Gastrocnemius medialis (tissue), 4 donors: ENCODE measurements around the gene LAMA4. TPM values are rescaled to one million over a fixed set of nuclear protein-coding genes. Genes with fewer than 3 reads are reported as not detected.

ENCODE experiments used
- ATAC-seq, 2 donors: fragments of 150-250 bp; one replicate each; pipeline ENCODE4 v1.9.1; 2016
- DNase-seq, 2 donors: peaks; one replicate each; pipeline ENCODE4 v3.0.0-alpha.2; 2019
- H3K27ac ChIP-seq, 4 donors: fragments of 200-600 bp; sonication (generic); 1 replicate in 1 of 4; 2 replicates in 3 of 4; pipeline ENCODE4 v1.5.1; 2016 to 2018; ENCODE audit warnings: mild to moderate bottlenecking in 2 of 4, moderate library complexity in 1 of 4
- H3K27me3 ChIP-seq, 3 donors: fragments of 200-600 bp; sonication (generic) in 2 of 3; 1 replicate in 1 of 3; 2 replicates in 2 of 3; pipeline versions ENCODE4 v1.5.1 to v1.6.0; 2016 to 2019; ENCODE audit warnings: mild to moderate bottlenecking in 1 of 3, moderate library complexity in 1 of 3
- H3K36me3 ChIP-seq, 2 donors: fragments of 200-600 bp; sonication (generic) in 1 of 2; one replicate each; pipeline ENCODE4 v1.5.1; 2017 to 2018
- H3K4me1 ChIP-seq, 2 donors: fragments of 200-600 bp; sonication (generic) in 1 of 2; one replicate each; pipeline ENCODE4 v1.5.1; 2016 to 2017; ENCODE audit warnings: mild to moderate bottlenecking in 2 of 2
- H3K4me3 ChIP-seq, 4 donors: fragments of 200-600 bp; sonication (generic) in 3 of 4; 1 replicate in 1 of 4; 2 replicates in 3 of 4; pipeline ENCODE4 v1.5.1; 2016 to 2019; ENCODE audit warnings: mild to moderate bottlenecking in 2 of 4
- H3K9me3 ChIP-seq, 3 donors: fragments of 200-600 bp; sonication (generic) in 2 of 3; 1 replicate in 1 of 3; 2 replicates in 2 of 3; pipeline ENCODE4 v1.5.1; 2016 to 2019
- POLR2A ChIP-seq, 2 donors: fragments of 450-650 bp; IDR thresholded peaks; one replicate each; pipeline ENCODE4 v1.6.1; 2017; ENCODE audit warnings: antibody characterized with exemption in 2 of 2, mild to moderate bottlenecking in 2 of 2, moderate library complexity in 2 of 2
- in situ Hi-C, 4 donors: fragments of 200-750 bp; cut with MboI; loops; one replicate each; pipeline versions ENCODE4 v1.15.0 to v1.8.0; 2017; ENCODE audit warnings: low sequenced_read_pairs in 4 of 4
- intact Hi-C: fragments of 100-400 bp; cut with DNase I; formaldehyde crosslinking; loops from one replicate; pipeline ENCODE4 v1.15.1; 2023; ENCODE audit warnings: low total_unique reads
- total RNA-seq, 4 donors: library from RNA; depleted of rRNA; stranded (reverse); fragments of >200 nt; gene quantifications; one replicate each; pipeline versions ENCODE4 v1.1.0 to v1.2.3, GENCODE V29; 2016
- TF ChIP-seq, protein P1 (sequence below), 5 experiments: fragments of 450-650 bp in 3 of 5; fragments of 200-600 bp in 2 of 5; sonication (generic) in 2 of 5; IDR thresholded peaks in 4 of 5; conservative IDR thresholded peaks in 1 of 5; 1 replicate in 4 of 5; 2 replicates in 1 of 5; pipeline ENCODE4 v1.5.1; 2016 to 2019; ENCODE audit warnings: antibody characterized with exemption in 5 of 5, mild to moderate bottlenecking in 3 of 5, moderate library complexity in 3 of 5

The LAMA4 gene
- total RNA-seq, 4 donors from 2014 or later = 4.4 to 19.1 (median 7.4) TPM

DNA sequence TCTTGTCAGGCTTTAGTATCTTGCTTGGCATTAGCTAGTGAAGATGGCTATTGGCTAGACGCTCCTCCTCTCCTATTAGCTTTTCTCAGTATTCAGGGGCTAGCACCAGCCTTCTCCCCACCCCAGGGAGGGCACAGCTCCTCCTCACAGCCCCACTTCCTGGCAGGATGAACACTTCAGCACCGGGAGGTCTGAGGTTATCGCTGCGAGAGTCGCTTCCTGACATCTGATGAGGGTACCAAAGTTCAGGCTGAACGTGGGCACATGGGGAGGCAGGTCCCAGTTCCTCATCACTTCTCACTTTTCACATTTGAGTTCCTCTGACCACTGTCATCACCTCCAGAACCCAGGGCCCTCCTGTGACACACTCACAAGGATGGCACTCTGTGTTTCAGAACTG, 66.6 kb downstream of the LAMA4 start:
- ATAC-seq (no peak), DNase-seq (no peak)
- no peaks in the 10 kb centered on the region for H3K4me1 ChIP-seq
- H3K4me3 ChIP-seq = no peak overlapping the region
- H3K9me3 ChIP-seq = no peaks in the 10 kb centered on the region
- no peaks in the 10 kb centered on the region for H3K36me3 ChIP-seq
- H3K27me3 ChIP-seq = no peaks in the 10 kb centered on the region
- TF ChIP-seq POLR2A (IDR thresholded peaks at IDR 0.05) = no peak
- TF ChIP-seq, protein P1, sequence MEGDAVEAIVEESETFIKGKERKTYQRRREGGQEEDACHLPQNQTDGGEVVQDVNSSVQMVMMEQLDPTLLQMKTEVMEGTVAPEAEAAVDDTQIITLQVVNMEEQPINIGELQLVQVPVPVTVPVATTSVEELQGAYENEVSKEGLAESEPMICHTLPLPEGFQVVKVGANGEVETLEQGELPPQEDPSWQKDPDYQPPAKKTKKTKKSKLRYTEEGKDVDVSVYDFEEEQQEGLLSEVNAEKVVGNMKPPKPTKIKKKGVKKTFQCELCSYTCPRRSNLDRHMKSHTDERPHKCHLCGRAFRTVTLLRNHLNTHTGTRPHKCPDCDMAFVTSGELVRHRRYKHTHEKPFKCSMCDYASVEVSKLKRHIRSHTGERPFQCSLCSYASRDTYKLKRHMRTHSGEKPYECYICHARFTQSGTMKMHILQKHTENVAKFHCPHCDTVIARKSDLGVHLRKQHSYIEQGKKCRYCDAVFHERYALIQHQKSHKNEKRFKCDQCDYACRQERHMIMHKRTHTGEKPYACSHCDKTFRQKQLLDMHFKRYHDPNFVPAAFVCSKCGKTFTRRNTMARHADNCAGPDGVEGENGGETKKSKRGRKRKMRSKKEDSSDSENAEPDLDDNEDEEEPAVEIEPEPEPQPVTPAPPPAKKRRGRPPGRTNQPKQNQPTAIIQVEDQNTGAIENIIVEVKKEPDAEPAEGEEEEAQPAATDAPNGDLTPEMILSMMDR (IDR thresholded peaks at IDR 0.05 in 4 of 5, conservative IDR thresholded peaks at IDR 0.05 in 1 of 5) = no peak
- H3K27ac ChIP-seq = no peak overlapping the region
- in situ Hi-C loops = loop anchor here in 2 of 4 donors (25.0 kb wide), 1 partner anchor 1725 kb away; no protein-coding TSS in a partner anchor
- intact Hi-C loops = no loop called here

DNA sequence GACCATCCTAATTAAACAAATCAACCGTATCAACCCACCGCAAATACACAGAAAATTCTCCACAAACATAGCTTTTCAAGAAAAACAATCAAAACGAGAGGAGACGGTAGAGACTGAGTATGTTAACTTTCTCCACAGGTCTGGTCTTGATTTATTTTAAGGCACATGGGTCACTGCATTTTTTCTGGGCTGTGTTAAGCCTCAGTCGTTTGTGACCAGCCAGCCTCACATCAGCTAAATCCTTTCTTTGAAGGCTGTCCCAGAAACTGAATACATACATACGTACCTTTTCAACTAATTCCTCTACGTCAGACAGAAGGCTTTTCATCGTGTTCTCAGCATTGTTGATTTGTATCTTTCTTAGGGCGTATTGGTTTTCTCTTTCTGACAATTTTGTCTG, 69.4 kb downstream of the LAMA4 start:
- ATAC-seq (no peak), DNase-seq (no peak)
- Histone ChIP-seq H3K9me3 (no peaks in the 10 kb centered on the region), H3K36me3 (no peaks in the 10 kb centered on the region), H3K4me3 (no peak overlapping the region), H3K27ac (no peak overlapping the region), H3K4me1 (no peaks in the 10 kb centered on the region), H3K27me3 (no peaks in the 10 kb centered on the region)
- in situ Hi-C loops = loop anchor here in 2 of 4 donors (5.0 to 25.0 kb wide), 2 partner anchors 122 to 1727 kb away; no protein-coding TSS in a partner anchor
- intact Hi-C loops = loop anchor here (5.0 kb wide), 2 partner anchors 82 to 1722 kb away; no protein-coding TSS in a partner anchor
- no peak for TF ChIP-seq POLR2A (IDR thresholded peaks at IDR 0.05)
- TF ChIP-seq, protein P1 (IDR thresholded peaks at IDR 0.05 in 4 of 5, conservative IDR thresholded peaks at IDR 0.05 in 1 of 5) = no peak

DNA sequence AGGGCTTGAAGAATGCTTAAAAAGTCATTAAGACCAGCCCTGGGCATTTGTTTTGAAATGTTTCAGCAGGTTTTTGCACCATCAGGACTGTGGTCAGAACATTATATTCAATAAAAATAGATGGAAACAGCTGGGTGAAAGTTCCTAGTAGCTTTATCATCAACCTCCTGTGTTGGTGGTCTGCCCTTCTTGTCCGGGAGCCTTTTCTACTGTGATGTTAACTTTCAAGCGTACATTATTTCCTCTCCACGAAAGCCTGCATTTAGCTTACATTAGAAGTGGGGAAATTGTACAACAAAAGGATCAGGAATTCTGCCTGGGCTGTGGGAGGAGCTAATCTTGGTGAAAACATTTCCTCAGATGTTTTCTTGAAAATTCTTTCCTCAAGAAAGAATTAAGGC, 71.1 kb downstream of the LAMA4 start:
- no peaks in the 10 kb centered on the region for H3K9me3 ChIP-seq
- no peak overlapping the region for H3K4me3 ChIP-seq
- in situ Hi-C loops (loop anchor here in 2 of 4 donors (5.0 to 25.0 kb wide), 2 partner anchors 124 to 1729 kb away; no protein-coding TSS in a partner anchor), intact Hi-C loops (loop anchor here (5.0 kb wide), 2 partner anchors 84 to 1724 kb away; no protein-coding TSS in a partner anchor)
- H3K4me1 ChIP-seq = no peaks in the 10 kb centered on the region
- DNase-seq (no peak), ATAC-seq (no peak)
- no peaks in the 10 kb centered on the region for H3K36me3 ChIP-seq
- peak overlapping the region in 1 of 4 donors; percentile 37 for H3K27ac ChIP-seq
- TF ChIP-seq, protein P1 (IDR thresholded peaks at IDR 0.05 in 4 of 5, conservative IDR thresholded peaks at IDR 0.05 in 1 of 5) = no peak
- TF ChIP-seq POLR2A (IDR thresholded peaks at IDR 0.05) = no peak
- H3K27me3 ChIP-seq = no peaks in the 10 kb centered on the region

DNA sequence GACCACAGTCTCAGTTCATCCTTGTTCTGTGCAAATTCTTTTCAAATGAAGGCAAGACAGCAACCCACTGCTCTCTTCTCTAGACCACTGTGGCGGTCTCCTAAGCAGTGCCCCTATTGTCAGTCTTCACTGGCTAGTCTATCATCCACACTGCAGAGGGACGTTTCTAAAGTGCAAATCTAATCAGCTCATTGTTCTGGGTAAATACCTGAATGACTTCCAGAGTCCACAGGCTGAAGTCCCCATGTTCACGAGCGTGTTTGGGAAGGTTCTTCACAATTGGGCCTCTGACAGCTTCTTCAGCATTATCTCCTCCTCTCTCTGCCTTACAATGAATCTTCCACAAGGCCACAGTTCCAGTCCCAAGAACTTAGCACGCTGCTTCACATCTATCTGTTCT, 73.2 kb downstream of the LAMA4 start:
- ATAC-seq (no peak), DNase-seq (no peak)
- Histone ChIP-seq H3K36me3 (no peaks in the 10 kb centered on the region), H3K4me1 (no peaks in the 10 kb centered on the region), H3K4me3 (no peak overlapping the region), H3K27ac (no peak overlapping the region), H3K27me3 (no peaks in the 10 kb centered on the region), H3K9me3 (no peaks in the 10 kb centered on the region)
- in situ Hi-C loops (loop anchor here in 2 of 4 donors (5.0 to 25.0 kb wide), 2 partner anchors 126 to 1731 kb away; no protein-coding TSS in a partner anchor), intact Hi-C loops (loop anchor here (5.0 kb wide), 2 partner anchors 86 to 1726 kb away; no protein-coding TSS in a partner anchor)
- TF ChIP-seq POLR2A (IDR thresholded peaks at IDR 0.05) = no peak
- TF ChIP-seq, protein P1 (IDR thresholded peaks at IDR 0.05 in 4 of 5, conservative IDR thresholded peaks at IDR 0.05 in 1 of 5) = no peak
